Kidney glomerular epithelial cell (primary cell): ENCODE results near the gene CSNK2A1.

ENCODE experiments used
- DNase-seq: peaks from one replicate; lab custom pipeline; 2025; lab: John Stamatoyannopoulos, UW

The CSNK2A1 gene

DNA sequence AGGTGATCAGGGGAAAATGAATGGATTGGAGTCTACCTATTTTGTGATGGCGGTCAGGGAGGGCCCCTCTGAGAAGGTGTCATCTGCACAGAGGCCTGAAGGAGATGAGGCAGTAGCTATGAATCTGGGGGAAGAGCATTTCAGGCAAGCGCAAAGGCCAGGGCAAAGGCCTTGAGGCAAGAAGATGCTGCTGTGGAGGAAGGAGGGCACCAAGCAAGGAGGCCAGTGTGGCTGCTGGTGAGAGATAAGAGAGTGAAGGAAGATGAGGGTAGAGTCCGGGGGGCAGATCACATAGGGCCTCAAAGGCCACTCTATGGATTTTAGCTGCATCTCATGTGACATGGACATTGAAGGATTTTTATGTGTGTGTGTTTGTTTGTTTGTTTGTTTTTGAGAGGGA, 20.6 kb upstream of the CSNK2A1 start:
- DNase-seq: no peak

DNA sequence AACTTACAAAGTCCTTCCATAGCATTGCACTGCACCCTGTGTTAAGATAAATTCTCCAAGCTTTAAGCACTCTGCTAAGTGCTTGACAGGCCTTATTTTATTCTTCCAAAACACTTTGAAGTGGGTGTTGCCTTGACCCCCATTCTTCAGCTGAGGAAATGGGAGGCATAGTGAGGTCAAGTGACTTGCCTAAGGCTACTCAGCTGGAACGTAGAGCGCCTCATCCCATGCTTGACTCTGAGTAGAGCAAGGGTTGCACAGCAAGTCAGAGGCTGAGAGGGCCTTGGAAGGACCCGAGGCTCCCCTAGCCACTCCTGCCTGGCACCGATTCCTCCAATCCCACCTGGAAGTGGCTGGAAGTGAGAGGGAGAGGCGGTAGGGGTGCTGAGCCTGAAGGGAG, 19.6 kb upstream of the CSNK2A1 start:
- no peak for DNase-seq

DNA sequence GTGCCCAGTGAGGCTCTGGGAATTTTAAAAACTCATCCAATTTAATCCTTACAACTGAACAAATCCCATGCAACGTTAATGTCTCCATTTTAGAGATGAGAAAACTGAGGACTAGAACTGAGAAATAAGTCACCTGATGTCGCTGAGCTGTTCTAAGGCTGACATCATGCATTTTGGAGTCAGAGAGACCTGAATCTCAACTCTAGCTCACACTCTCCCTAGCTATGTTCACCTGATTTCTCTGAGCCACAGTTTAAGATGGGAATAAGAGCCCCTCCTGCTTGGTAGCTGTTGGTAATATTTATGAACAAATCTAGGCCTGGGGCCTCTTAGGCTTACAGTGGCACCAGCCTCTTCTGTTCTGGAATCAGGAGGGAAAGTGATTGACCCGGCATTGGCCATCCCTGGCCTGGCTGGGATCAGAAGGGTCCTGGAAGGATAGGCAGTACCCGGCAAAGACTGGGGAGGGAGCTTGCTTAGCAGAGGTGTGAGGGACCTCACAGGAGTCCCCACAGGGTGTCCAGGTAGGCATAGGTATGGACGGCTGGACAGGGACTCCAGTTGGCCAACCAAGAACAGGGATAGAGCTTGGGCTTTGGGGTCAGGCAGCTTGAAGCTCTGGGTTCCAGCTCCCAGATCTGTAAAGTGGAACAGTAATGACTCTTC, 18.8 kb upstream of the CSNK2A1 start:
- no peak for DNase-seq

DNA sequence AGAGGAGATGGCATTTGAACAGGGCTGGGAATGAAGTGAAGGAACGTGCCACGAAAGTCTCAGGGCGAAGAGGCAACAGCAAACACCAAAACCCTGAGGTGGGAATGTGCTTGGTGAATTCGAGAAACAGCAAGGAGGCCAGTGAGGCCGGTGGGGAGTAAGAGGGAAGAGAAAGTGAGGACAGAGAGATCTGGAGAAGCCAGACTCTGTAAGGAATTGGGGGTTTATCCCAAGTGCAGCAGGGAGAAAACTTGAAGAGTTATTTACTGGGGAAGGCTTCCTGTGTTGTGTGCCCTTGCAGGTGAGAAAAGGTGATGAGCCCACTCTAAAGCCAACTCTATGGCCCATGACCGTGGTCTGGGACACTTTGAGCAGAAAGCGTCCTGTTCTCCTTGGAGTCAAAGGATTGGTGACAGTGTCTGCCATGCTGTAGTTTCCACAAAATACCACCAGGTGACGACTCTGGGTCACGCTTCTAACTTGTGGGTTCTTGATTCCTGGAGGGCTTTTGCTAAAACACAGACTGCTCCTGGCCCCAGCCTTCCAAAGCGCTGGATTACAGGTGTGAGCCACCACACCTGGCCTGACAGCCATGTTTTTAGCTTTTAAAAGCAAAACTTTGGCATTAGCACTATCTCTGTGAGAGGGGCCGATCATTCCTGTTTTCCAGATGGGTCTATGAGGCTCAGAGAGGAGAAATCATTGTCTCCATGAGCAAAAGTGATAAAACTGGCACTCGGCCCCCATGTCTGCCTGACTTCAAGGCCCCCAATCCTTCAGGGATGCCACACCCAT, 18.0 kb upstream of the CSNK2A1 start:
- peak; percentile 39 for DNase-seq

DNA sequence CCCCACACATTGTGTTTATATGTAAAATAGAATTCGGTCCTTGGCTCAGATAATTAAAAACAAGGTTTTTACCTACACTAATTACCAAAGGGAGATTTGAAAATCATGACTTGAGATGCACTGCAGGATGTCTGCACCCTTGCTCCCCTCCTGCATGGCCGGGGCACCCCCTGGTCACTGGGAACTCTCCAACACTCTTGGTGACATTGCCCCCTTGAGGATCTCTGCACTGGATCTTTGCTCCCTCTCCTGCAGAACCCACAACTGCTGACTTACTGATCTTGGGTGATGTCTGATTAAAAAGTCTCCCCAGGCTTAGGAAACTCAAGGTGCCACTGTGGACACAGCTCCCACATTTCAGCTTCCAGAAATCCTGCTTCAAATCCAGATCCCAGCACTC, 17.1 kb upstream of the CSNK2A1 start:
- DNase-seq: no peak

- DNase-seq: no peak
These were observed 14.5 kb upstream of the CSNK2A1 start for GRCh38 chr20:558117-558516.

DNA sequence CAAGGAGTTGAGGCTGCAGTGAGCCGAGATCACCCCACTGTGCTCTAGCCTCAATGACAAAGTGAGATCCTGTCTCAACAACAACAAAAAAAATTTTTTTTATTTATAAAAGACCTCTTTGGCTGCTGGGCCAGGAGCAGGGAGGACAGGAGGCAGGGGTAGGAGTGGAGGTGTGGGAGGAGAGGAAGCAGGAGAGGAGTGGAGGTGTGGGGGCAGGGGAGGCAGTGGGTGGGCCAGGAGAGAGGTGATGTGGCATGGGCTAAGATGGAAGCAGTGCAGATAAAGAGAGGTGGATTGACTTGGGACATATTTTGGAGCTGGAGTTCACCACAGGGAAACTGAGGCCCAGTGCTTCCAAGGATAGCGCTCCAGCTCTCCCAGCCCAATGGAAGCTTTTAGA, 13.4 kb upstream of the CSNK2A1 start:
- DNase-seq: no peak

GRCh38 chr20:555976-556385, 12.4 kb upstream of the CSNK2A1 start:
- peak; percentile 84 for DNase-seq

GRCh38 chr20:550611-551010, 7.0 kb upstream of the CSNK2A1 start:
- DNase-seq: peak; percentile 60

- no peak for DNase-seq
These were observed 6.3 kb upstream of the CSNK2A1 start for GRCh38 chr20:549722-550496.

DNA sequence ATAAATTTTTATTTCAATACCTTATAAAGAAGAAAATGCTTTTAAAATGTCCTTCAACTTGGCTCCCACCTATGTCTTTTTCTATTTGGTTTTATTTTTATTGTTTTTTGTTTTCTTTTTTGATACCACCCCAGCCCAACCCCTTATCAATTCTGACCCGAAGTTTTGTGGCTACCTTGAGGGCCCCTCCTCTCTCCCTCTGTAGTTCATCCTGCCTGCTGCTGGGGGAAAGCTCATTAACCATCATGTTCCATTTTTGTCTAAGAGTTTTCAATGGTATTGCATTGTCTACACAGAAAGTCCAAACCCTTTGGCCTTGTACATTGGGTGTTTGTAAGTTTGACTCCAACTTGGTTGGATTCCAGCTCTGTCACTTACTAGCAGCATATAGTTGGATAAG, 5.3 kb upstream of the CSNK2A1 start:
- no peak for DNase-seq

- DNase-seq: no peak
These were observed 3.8 kb upstream of the CSNK2A1 start for GRCh38 chr20:547394-547793.

DNA sequence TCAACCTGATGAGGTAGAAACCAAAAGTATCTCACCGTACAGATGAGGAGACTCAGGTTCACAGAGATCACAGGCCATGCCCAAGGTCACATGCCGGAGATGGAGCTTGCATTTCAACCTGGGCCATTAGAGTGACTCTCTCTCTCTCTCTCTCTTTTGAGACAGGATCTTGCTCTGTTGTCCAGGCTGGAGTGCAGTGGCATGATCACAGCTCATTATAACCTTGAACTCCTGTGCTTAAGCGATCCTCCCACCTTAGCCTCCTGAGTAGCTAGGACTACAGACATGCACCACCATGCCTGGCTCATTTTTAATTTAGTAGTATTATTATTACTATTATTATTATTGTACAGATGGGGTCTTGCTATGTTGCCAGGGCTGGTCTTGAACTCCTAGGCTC, 2.8 kb upstream of the CSNK2A1 start:
- DNase-seq: no peak

GRCh38 chr20:544153-544725, 649 bp upstream of the CSNK2A1 start:
- no peak for DNase-seq

GRCh38 chr20:542777-543368, 717 bp downstream of the CSNK2A1 start:
- no peak for DNase-seq

GRCh38 chr20:540391-541201, 3.0 kb downstream of the CSNK2A1 start:
- no peak for DNase-seq

GRCh38 chr20:539848-540247, 3.7 kb downstream of the CSNK2A1 start:
- DNase-seq: peak; percentile 59

- DNase-seq: no peak
These were observed 4.4 kb downstream of the CSNK2A1 start for GRCh38 chr20:539191-539590.

DNA sequence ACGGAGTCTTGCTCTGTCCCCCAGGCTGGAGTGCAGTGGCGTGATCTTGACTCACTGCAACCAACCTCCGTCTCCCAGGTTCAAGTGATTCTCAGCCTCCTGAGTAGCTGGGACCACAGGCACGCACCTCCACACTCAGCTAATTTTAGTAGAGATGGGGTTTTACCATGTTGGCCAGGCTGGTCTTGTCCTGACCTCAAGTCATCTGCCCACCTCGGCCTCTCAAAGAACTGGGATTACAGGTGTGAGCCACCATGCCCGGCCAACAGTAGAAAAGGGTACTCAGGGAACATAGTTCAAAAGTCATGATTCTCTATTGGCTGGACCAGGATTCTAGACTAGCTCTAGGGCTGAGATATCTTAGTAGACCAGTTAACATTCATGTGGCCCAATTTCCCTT, 5.6 kb downstream of the CSNK2A1 start:
- no peak for DNase-seq

GRCh38 chr20:536426-537010, 7.1 kb downstream of the CSNK2A1 start:
- DNase-seq: no peak

DNA sequence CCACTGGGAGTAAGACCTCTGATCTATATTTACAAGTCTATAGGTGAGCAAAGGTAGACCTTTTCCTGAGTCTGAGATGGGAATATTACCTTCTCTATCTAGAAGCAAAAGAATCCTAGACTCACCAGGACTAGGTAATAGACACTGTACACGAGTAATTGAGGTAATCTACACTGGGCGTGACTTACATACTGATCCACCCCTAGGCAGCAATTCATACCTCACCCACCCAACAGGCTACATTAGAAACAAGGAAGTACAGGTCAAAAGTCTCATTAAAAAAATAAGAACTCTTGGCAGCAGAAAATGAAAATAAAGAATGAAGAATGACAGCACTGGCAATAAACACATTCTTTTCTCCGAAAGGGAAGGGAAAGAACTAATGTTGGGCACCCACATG, 7.6 kb downstream of the CSNK2A1 start:
- peak; percentile 10 for DNase-seq
